KBM-7 (cell line): Measurements from ENCODE around the gene WNT11.
"Not testable (repeated sequence)": the region's sequence is repeated elsewhere in the genome, so short reads cannot be mapped to it uniquely, and the experiment has no call there.

Experiments used
- DNase-seq: peaks from one replicate; pipeline ENCODE4 v3.0.0-alpha.2; 2015
- in situ Hi-C: fragments of 300-500 bp; cut with MboI; formaldehyde crosslinking; loops from 2 replicates; pipeline ENCODE4 v1.14.3; 2020; ENCODE audit warnings: low sequenced_read_pairs, low pct_unique_long_range_greater_than_20kb, mixed read lengths

The WNT11 gene

GRCh38 chr11:76207642-76208401 is 1.5 kb upstream of the WNT11 start:
- peak; percentile 87 for DNase-seq
- in situ Hi-C loops, result no loop called here

- DNase-seq, result no peak
- in situ Hi-C loops, result no loop called here
These were observed 300 bp downstream of the WNT11 start for GRCh38 chr11:76206077-76206326.

- no peak for DNase-seq
- in situ Hi-C loops, result no loop called here
These were observed 838 bp downstream of the WNT11 start for GRCh38 chr11:76205252-76206076.

- DNase-seq, result no peak
- in situ Hi-C loops, result no loop called here
These were observed 2.4 kb downstream of the WNT11 start for GRCh38 chr11:76203937-76204336.

- DNase-seq, result no peak
- in situ Hi-C loops, result no loop called here
These were observed 3.0 kb downstream of the WNT11 start for GRCh38 chr11:76203131-76203925.

GRCh38 chr11:76201672-76202412 is 4.5 kb downstream of the WNT11 start:
- in situ Hi-C loops, result no loop called here

GRCh38 chr11:76201056-76201455 is 5.2 kb downstream of the WNT11 start:
- no peak for DNase-seq
- in situ Hi-C loops, result no loop called here

More at GRCh38 chr11:76201672-76202412, 4.5 kb downstream of the WNT11 start:
- DNase-seq, result no peak

- no peak for DNase-seq
- in situ Hi-C loops, result no loop called here
These were observed 6.0 kb downstream of the WNT11 start for GRCh38 chr11:76200006-76200940.

GRCh38 chr11:76198691-76199090 is 7.6 kb downstream of the WNT11 start:
- in situ Hi-C loops, DNase-seq: not testable (repeated sequence)

- in situ Hi-C loops, result no loop called here
These were observed 8.2 kb downstream of the WNT11 start for GRCh38 chr11:76197941-76198640.

GRCh38 chr11:76197332-76197731 is 9.0 kb downstream of the WNT11 start:
- no peak for DNase-seq
- in situ Hi-C loops, result no loop called here

More at GRCh38 chr11:76197941-76198640, 8.2 kb downstream of the WNT11 start:
- DNase-seq, result no peak

GRCh38 chr11:76196849-76197248 is 9.5 kb downstream of the WNT11 start:
- in situ Hi-C loops, result no loop called here
- DNase-seq, result no peak

GRCh38 chr11:76194872-76195668 is 11.2 kb downstream of the WNT11 start:
- in situ Hi-C loops, result no loop called here
- DNase-seq, result no peak

GRCh38 chr11:76193219-76193618 is 13.1 kb downstream of the WNT11 start:
- DNase-seq, result no peak
- in situ Hi-C loops, result no loop called here

GRCh38 chr11:76190376-76190775 is 15.9 kb downstream of the WNT11 start:
- no peak for DNase-seq
- in situ Hi-C loops, result no loop called here

- no peak for DNase-seq
- in situ Hi-C loops, result no loop called here
These were observed 16.6 kb downstream of the WNT11 start for GRCh38 chr11:76189682-76190081.

- no peak for DNase-seq
- in situ Hi-C loops, result no loop called here
These were observed 17.4 kb downstream of the WNT11 start for GRCh38 chr11:76188873-76189272.
